ENCODE results near the gene C2CD2L.

DNA sequence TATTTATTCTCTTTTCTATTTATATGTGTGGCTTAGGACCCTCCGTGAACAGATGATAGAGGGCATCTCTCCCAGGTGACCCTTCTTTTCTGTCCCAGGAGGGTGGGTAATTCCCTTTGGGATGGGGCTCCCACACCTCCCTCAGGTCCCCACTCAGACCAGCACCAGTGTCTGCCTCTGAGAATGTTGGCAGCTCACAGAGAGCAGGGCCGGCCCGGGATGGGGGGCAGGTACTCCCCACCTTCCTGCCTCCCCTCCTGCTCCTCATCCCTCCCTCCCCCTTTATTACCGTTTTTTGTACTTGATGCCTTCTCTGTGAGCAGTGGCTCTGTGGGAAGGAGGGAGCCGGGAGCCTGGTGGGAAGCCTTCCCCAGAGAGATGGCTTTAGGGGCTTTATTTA is 9.5 kb downstream of the C2CD2L start:
- no peak for TF ChIP-seq EZH2phosphoT487 (IDR thresholded peaks at IDR 0.05; ENCODE audit: borderline replicate concordance, low read length)
- TF ChIP-seq, protein P1, sequence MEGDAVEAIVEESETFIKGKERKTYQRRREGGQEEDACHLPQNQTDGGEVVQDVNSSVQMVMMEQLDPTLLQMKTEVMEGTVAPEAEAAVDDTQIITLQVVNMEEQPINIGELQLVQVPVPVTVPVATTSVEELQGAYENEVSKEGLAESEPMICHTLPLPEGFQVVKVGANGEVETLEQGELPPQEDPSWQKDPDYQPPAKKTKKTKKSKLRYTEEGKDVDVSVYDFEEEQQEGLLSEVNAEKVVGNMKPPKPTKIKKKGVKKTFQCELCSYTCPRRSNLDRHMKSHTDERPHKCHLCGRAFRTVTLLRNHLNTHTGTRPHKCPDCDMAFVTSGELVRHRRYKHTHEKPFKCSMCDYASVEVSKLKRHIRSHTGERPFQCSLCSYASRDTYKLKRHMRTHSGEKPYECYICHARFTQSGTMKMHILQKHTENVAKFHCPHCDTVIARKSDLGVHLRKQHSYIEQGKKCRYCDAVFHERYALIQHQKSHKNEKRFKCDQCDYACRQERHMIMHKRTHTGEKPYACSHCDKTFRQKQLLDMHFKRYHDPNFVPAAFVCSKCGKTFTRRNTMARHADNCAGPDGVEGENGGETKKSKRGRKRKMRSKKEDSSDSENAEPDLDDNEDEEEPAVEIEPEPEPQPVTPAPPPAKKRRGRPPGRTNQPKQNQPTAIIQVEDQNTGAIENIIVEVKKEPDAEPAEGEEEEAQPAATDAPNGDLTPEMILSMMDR (conservative IDR thresholded peaks at IDR 0.05; ENCODE audit: low read depth, low read length) = no peak
- TF ChIP-seq EZH2 (IDR thresholded peaks at IDR 0.05; ENCODE audit: low read length, unreplicated experiment) = no peak

Measured in PC-3 (cell line).